ENCODE results near the gene SMIM27. TPM values are rescaled to one million over a fixed set of nuclear protein-coding genes. Genes with fewer than 3 reads are reported as not detected.

The SMIM27 gene
- total and polyA plus RNA-seq, 2 of the 13 experiments (the other 11 are each of a cell fraction or from before 2014, with no cell fraction given) = 17.9 to 19.0 TPM

DNA sequence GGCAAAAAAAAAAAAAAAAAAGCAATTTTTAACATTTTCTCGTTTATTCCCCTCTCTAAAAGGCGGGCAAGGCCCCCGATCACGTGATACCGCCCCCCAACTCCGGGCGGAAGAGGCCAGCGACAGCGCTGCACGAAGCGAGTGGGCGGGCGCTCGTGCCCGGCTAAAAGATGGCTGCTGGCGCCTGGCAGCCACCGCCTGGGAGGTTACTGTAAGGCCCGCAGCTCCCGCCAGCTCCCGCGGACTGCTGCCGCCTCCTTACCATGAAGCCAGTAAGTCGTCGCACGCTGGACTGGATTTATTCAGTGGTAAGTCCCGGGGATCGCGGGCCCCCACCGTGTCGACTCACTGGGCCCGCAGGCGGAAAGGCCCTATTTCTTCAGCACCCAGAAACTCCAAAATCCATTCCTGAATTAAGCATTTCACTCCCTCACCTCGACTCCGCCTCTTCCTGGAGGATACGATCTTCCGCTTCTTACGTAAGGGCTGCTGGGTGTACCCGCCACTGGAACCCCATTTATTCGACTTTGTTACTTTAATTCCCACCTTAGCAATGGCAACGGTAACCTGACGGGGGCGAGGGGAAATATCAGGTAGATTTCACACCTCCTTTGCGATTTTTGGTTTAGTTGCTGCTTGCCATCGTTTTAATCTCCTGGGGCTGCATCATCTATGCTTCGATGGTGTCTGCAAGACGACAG is at the start of gene SMIM27, which contains the start of gene TOPORS (continued):
- TF ChIP-seq ZNF367 (CRISPR knock-in tag; IDR thresholded peaks at IDR 0.05; ENCODE audit: borderline replicate concordance) (no peak), MYC (CRISPR knock-in tag; IDR thresholded peaks at IDR 0.05; ENCODE audit: borderline replicate concordance) (peak; percentile 79; the same call in 1 of the 2 replicates), TOE1 (CRISPR knock-in tag; IDR thresholded peaks at IDR 0.05) (no peak), JUN (CRISPR knock-in tag; IDR thresholded peaks at IDR 0.05) (no peak), PHF21A (CRISPR knock-in tag; IDR thresholded peaks at IDR 0.05) (peak; percentile 69), ZNF543 (CRISPR knock-in tag; IDR thresholded peaks at IDR 0.05) (peak; percentile 79; the same call in 1 of the 2 replicates), GPN1 (CRISPR knock-in tag; IDR thresholded peaks at IDR 0.05; ENCODE audit: borderline replicate concordance) (no peak), ZSCAN20 (CRISPR knock-in tag; IDR thresholded peaks at IDR 0.05; ENCODE audit: borderline replicate concordance) (0 out of 2 replicates have a peak, but pooled peaks have one; percentile 54), KLF16 (CRISPR knock-in tag; IDR thresholded peaks at IDR 0.05) (peak in 1 of 2 experiments; percentile 69; a peak in 1 of 4 replicates)
- TF ChIP-seq, protein P1, sequence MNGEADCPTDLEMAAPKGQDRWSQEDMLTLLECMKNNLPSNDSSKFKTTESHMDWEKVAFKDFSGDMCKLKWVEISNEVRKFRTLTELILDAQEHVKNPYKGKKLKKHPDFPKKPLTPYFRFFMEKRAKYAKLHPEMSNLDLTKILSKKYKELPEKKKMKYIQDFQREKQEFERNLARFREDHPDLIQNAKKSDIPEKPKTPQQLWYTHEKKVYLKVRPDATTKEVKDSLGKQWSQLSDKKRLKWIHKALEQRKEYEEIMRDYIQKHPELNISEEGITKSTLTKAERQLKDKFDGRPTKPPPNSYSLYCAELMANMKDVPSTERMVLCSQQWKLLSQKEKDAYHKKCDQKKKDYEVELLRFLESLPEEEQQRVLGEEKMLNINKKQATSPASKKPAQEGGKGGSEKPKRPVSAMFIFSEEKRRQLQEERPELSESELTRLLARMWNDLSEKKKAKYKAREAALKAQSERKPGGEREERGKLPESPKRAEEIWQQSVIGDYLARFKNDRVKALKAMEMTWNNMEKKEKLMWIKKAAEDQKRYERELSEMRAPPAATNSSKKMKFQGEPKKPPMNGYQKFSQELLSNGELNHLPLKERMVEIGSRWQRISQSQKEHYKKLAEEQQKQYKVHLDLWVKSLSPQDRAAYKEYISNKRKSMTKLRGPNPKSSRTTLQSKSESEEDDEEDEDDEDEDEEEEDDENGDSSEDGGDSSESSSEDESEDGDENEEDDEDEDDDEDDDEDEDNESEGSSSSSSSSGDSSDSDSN (CRISPR knock-in tag; IDR thresholded peaks at IDR 0.05) = peak; percentile 78
- TF ChIP-seq, protein P2, sequence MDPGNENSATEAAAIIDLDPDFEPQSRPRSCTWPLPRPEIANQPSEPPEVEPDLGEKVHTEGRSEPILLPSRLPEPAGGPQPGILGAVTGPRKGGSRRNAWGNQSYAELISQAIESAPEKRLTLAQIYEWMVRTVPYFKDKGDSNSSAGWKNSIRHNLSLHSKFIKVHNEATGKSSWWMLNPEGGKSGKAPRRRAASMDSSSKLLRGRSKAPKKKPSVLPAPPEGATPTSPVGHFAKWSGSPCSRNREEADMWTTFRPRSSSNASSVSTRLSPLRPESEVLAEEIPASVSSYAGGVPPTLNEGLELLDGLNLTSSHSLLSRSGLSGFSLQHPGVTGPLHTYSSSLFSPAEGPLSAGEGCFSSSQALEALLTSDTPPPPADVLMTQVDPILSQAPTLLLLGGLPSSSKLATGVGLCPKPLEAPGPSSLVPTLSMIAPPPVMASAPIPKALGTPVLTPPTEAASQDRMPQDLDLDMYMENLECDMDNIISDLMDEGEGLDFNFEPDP (CRISPR knock-in tag; conservative IDR thresholded peaks at IDR 0.05) = no peak

All from HepG2 (cell line).